H1 (cell line): Measurements from ENCODE around the gene CIRBP. TPM values are rescaled to one million over a fixed set of nuclear protein-coding genes. Genes with fewer than 3 reads are reported as not detected.

Experiments used
- CTCF ChIA-PET: fragments of 300-600 bp; sonication (Branson Sonifier 250); formaldehyde crosslinking; loops from one replicate; lab custom pipeline; 2021; ENCODE audit not compliant: partially characterized antibody; lab: Charles Lee
- POLR2A ChIA-PET: fragments of 300-600 bp; sonication (Branson Sonifier 250); formaldehyde crosslinking; loops from one replicate; lab custom pipeline; 2021; ENCODE audit warnings: inconsistent platforms; ENCODE audit not compliant: partially characterized antibody; lab: Charles Lee
- DNase-seq, 2 experiments: peaks; one replicate each; pipeline versions ENCODE4 v3.0.0 to v3.0.0-alpha.2; 2010 to 2022; ENCODE audit warnings: low spot score in 2 of 2, low read depth in 1 of 2, mixed read lengths in 1 of 2
- FAIRE-seq: peaks from 2 replicates; lab custom pipeline; 2011; peaks lifted over from hg19 to GRCh38; lab: Jason Lieb, UNC
- H2AFZ ChIP-seq: 2 replicates; pipeline ENCODE4 v1.8.1; 2012; ENCODE audit warnings: low read length, inconsistent platforms
- H2AK5ac ChIP-seq: 2 replicates; pipeline ENCODE4 v1.6.1; 2013; ENCODE audit warnings: low read depth, low read length
- H2BK120ac ChIP-seq: replicated peaks from 2 replicates; pipeline ENCODE3; 2013; ENCODE audit warnings: low read depth, low read length, inconsistent platforms
- H2BK12ac ChIP-seq: 2 replicates; pipeline ENCODE4 v1.6.1; 2013; ENCODE audit warnings: low read depth, low read length
- H2BK15ac ChIP-seq: 2 replicates; pipeline ENCODE4 v1.6.1; 2013; ENCODE audit warnings: low read length
- H2BK20ac ChIP-seq: 2 replicates; pipeline ENCODE4 v1.6.1; 2013; ENCODE audit warnings: low read length
- H2BK5ac ChIP-seq: 2 replicates; pipeline ENCODE4 v1.6.1; 2013; ENCODE audit warnings: low read depth, low read length
- H3K14ac ChIP-seq: 2 replicates; pipeline ENCODE4 v1.6.1; 2013; ENCODE audit warnings: inconsistent platforms; ENCODE audit not compliant: insufficient read length
- H3K18ac ChIP-seq: 2 replicates; pipeline ENCODE4 v1.6.1; 2013; ENCODE audit warnings: low read length; ENCODE audit errors: extremely low read depth
- H3K23ac ChIP-seq: 2 replicates; pipeline ENCODE4 v1.6.1; 2013; ENCODE audit warnings: inconsistent platforms; ENCODE audit not compliant: insufficient read length
- H3K23me2 ChIP-seq: 2 replicates; pipeline ENCODE4 v1.6.1; 2013; ENCODE audit warnings: low read depth, low read length
- H3K27ac ChIP-seq: 2 replicates; pipeline ENCODE4 v1.6.1; 2011; ENCODE audit warnings: low read depth, low read length, inconsistent platforms
- H3K27me3 ChIP-seq, 4 experiments: replicated peaks in 1 of 4; 1 replicate in 1 of 4; 2 replicates in 3 of 4; pipeline versions ENCODE4 v1.6.1 to v1.8.1; 2011 to 2013; ENCODE audit warnings: low read length in 3 of 4, mild to moderate bottlenecking in 3 of 4, inconsistent platforms in 2 of 4, mixed read lengths in 2 of 4, moderate library complexity in 1 of 4; ENCODE audit not compliant: control insufficient read depth in 3 of 4, insufficient read depth in 3 of 4; ENCODE audit errors: extremely low read depth in 1 of 4
- H3K36me3 ChIP-seq, 4 experiments: 2 replicates each; pipeline versions ENCODE4 v1.6.1 to v1.8.1; 2011 to 2013; ENCODE audit warnings: mild to moderate bottlenecking in 4 of 4, low read length in 3 of 4, moderate library complexity in 2 of 4, control low read depth in 1 of 4, inconsistent platforms in 1 of 4; ENCODE audit not compliant: insufficient read depth in 4 of 4, control insufficient read depth in 2 of 4
- H3K4ac ChIP-seq: replicated peaks from 2 replicates; pipeline ENCODE3; 2013; ENCODE audit warnings: low read length, low read depth, mixed read lengths, inconsistent platforms; ENCODE audit not compliant: insufficient read length
- H3K4me1 ChIP-seq, 4 experiments: replicated peaks in 1 of 4; 1 replicate in 1 of 4; 2 replicates in 3 of 4; pipeline versions ENCODE4 v1.6.1 to v1.8.1; 2011 to 2013; ENCODE audit warnings: low read length in 3 of 4, inconsistent platforms in 2 of 4, mixed read lengths in 1 of 4; ENCODE audit not compliant: insufficient read depth in 4 of 4, control insufficient read depth in 3 of 4
- H3K4me2 ChIP-seq, 2 experiments: 2 replicates each; pipeline versions ENCODE4 v1.6.1 to v1.8.1; 2011 to 2013; ENCODE audit warnings: low read depth in 2 of 2, low read length in 2 of 2, control low read depth in 1 of 2, inconsistent platforms in 1 of 2, mild to moderate bottlenecking in 1 of 2; ENCODE audit not compliant: insufficient read depth in 1 of 2
- H3K4me3 ChIP-seq, 4 experiments: fragments of 200-600, 300-600 bp in 1 of 4; sonication (generic), shearing (Covaris generic), sonication (Bioruptor Twin) in 1 of 4; 2 replicates each; pipeline versions ENCODE4 v1.5.1 to v1.8.1; 2011 to 2016; ENCODE audit warnings: low read length in 4 of 4, low read depth in 3 of 4, control low read depth in 2 of 4, inconsistent platforms in 2 of 4, mild to moderate bottlenecking in 2 of 4, mixed read lengths in 1 of 4, moderate library complexity in 1 of 4; ENCODE audit not compliant: insufficient read depth in 2 of 4; ENCODE audit errors: extremely low read depth in 1 of 4
- H3K56ac ChIP-seq: replicated peaks from 2 replicates; pipeline ENCODE3; 2013; ENCODE audit warnings: low read depth, mild to moderate bottlenecking, mixed read lengths, low read length, inconsistent platforms; ENCODE audit not compliant: insufficient read length
- H3K79me1 ChIP-seq: 2 replicates; pipeline ENCODE4 v1.6.1; 2013; ENCODE audit warnings: low read depth, low read length, control low read depth
- H3K79me2 ChIP-seq, 2 experiments: 2 replicates each; pipeline versions ENCODE4 v1.6.1 to v1.8.1; 2012 to 2013; ENCODE audit warnings: low read length in 2 of 2, mild to moderate bottlenecking in 2 of 2, inconsistent platforms in 1 of 2; ENCODE audit not compliant: insufficient read depth in 2 of 2, control insufficient read depth in 1 of 2
- H3K9ac ChIP-seq, 4 experiments: replicated peaks in 1 of 4; 1 replicate in 1 of 4; 2 replicates in 3 of 4; pipeline versions ENCODE4 v1.6.1 to v1.8.1; 2011 to 2013; ENCODE audit warnings: low read depth in 3 of 4, low read length in 3 of 4, control low read depth in 2 of 4, mild to moderate bottlenecking in 2 of 4, moderate library complexity in 2 of 4, inconsistent platforms in 1 of 4; ENCODE audit errors: extremely low read depth in 1 of 4
- H3K9me3 ChIP-seq, 2 experiments: 2 replicates each; pipeline versions ENCODE4 v1.6.1 to v1.8.1; 2012 to 2013; ENCODE audit warnings: mild to moderate bottlenecking in 2 of 2, moderate library complexity in 2 of 2, control low read depth in 1 of 2, inconsistent platforms in 1 of 2, low read depth in 1 of 2, low read length in 1 of 2, mixed read lengths in 1 of 2; ENCODE audit not compliant: insufficient read depth in 2 of 2
- H4K20me1 ChIP-seq, 2 experiments: replicated peaks in 1 of 2; 2 replicates each; pipeline versions ENCODE3 to v1.8.1; 2011 to 2013; ENCODE audit warnings: inconsistent platforms in 2 of 2, low read length in 2 of 2, mild to moderate bottlenecking in 1 of 2; ENCODE audit not compliant: insufficient read depth in 2 of 2, control insufficient read depth in 1 of 2
- H4K5ac ChIP-seq: 2 replicates; pipeline ENCODE4 v1.6.1; 2013; ENCODE audit warnings: low read length, low read depth, mixed read lengths, inconsistent platforms; ENCODE audit not compliant: insufficient read length
- H4K8ac ChIP-seq: 2 replicates; pipeline ENCODE4 v1.8.0; 2013; ENCODE audit warnings: mild to moderate bottlenecking, moderate library complexity, low read length, inconsistent platforms; ENCODE audit not compliant: insufficient read depth; ENCODE audit errors: extremely low read depth
- H4K91ac ChIP-seq: replicated peaks from 2 replicates; pipeline ENCODE3; 2013; ENCODE audit warnings: low read length, mixed read lengths, inconsistent platforms; ENCODE audit not compliant: insufficient read length
- ASH2L ChIP-seq: fragments of 200-600, 300-600 bp; sonication (generic); IDR thresholded peaks from one replicate; pipeline ENCODE4 v1.7.1; 2017; ENCODE audit warnings: low read length
- EP300 ChIP-seq, 2 experiments: IDR thresholded peaks; 1 replicate in 1 of 2; 2 replicates in 1 of 2; pipeline ENCODE4 v1.6.1; 2011 to 2012; ENCODE audit warnings: low read depth in 2 of 2, low read length in 2 of 2, mild to moderate bottlenecking in 2 of 2, borderline replicate concordance in 1 of 2, inconsistent platforms in 1 of 2, moderate library complexity in 1 of 2
- POLR2A ChIP-seq, 2 experiments: IDR thresholded peaks; 1 replicate in 1 of 2; 2 replicates in 1 of 2; pipeline ENCODE4 v1.6.1; 2011; ENCODE audit warnings: low read depth in 2 of 2, low read length in 2 of 2, mild to moderate bottlenecking in 2 of 2; ENCODE audit errors: control extremely low read depth in 1 of 2
- WGBS, 2 experiments: shearing (Covaris generic) in 1 of 2; methylation state at CpG; one replicate each; pipeline versions ENCODE4 v1.1.6 to v1.1.7; 2013 to 2015; ENCODE audit warnings: low lambda C conversion rate in 2 of 2, mixed read lengths in 2 of 2, inconsistent platforms in 1 of 2, low coverage in 1 of 2, missing lambda C conversion rate in 1 of 2; ENCODE audit not compliant: insufficient replicate concordance in 2 of 2, insufficient coverage in 1 of 2, insufficient read length in 1 of 2; ENCODE audit errors: extremely low coverage in 1 of 2, missing lambda C conversion rate in 1 of 2; 5-methylcytosine and 5-hydroxymethylcytosine counted together
- polyA plus RNA-seq, 7 experiments: library from polyadenylated mRNA; depleted of rRNA in 3 of 7; stranded (reverse) in 5 of 7; unstranded in 2 of 7; fragments of >200 nt in 5 of 7; fragments of 200-250 nt in 2 of 7; gene quantifications; 1 replicate in 5 of 7; 2 replicates in 1 of 7; 4 replicates in 1 of 7; pipeline versions ENCODE4 v1.2.1 to v1.2.3, GENCODE V29; 2011 to 2013; ENCODE audit warnings: missing spikeins in 2 of 7, mixed read lengths in 2 of 7
- total RNA-seq: library from RNA; stranded (reverse); fragmentation: NEBNext Ultra II Directional; extraction: Animal tissue kit (Norgen Biotek cat#: 25700); gene quantifications from 2 replicates; pipeline ENCODE4 v1.2.1, GENCODE V29; 2021

The CIRBP gene
- total and polyA plus RNA-seq, 2 of the 8 experiments (the other 6 are each of a cell fraction or from before 2014, with no cell fraction given): 175 to 199 TPM

DNA sequence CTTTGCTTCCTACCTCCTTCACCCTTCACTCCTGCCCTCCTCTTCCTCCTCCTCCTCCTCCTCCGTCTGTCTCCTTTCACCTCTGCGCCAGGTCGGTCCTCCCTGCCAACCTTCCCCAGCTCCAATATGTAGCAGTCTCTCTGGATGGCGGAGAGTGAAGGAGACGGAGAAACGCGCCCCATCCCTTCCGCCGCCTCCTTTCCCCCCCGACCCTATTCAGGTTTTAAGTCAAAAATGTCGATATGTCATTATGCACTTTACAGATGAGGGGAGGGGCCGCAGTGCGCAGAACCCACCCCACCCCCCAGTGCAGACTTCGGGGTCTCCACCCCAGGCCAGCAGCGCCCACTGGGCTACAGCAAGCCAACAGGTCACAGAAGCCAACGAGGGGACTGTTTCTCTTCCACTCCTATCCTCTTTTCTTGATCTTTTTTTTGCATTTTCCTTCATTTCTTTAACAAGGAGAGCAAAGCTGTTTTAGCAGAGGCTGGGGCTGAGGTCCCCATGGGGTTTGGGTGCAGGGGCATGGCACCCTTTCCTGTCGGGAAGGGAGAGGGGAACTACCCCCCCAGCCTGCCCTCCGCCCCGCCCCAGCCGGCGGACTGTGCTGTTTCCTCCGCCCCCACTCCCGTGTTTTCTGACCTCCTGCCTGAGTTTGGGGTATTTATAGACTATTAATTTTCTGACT, 11.5 kb upstream of the CIRBP start:
- no peak overlapping the region for H4K5ac ChIP-seq
- H2AK5ac ChIP-seq: no peak overlapping the region
- no peak overlapping the region for H2BK15ac ChIP-seq
- H3K18ac ChIP-seq: no peak overlapping the region
- H3K79me2 ChIP-seq: peaks cover 0 to 24% of the 10 kb centered on the region in 2 experiments; a peak in 2 of 4 replicates
- no peak overlapping the region for H3K23ac ChIP-seq
- H4K91ac ChIP-seq: no peak overlapping the region
- H3K36me3 ChIP-seq: peaks cover 23 to 58% (median 34%) of the 10 kb centered on the region in 4 experiments
- no peaks in the 10 kb centered on the region; a peak in 1 of 7 replicates for H3K27me3 ChIP-seq
- H3K79me1 ChIP-seq: peaks cover 12% of the 10 kb centered on the region; the same call in 1 of the 2 replicates
- no peak overlapping the region for H2AFZ ChIP-seq
- CTCF ChIA-PET: interaction anchor here (6.0 to 15.9 kb wide), 2 partner anchors 9 to 14 kb away, joined by 42 to 212 read pairs; partner anchors contain the start of gene ATP5F1D
- H4K20me1 ChIP-seq: peaks cover 17 to 28% of the 10 kb centered on the region in 2 experiments
- H3K56ac ChIP-seq: no peak overlapping the region
- H3K4me2 ChIP-seq: no peak overlapping the region
- H3K9ac ChIP-seq: no peak overlapping the region
- no peak overlapping the region; the same call in 1 of the 2 replicates for H4K8ac ChIP-seq
- no peak overlapping the region for H3K4me3 ChIP-seq
- POLR2A ChIA-PET: interaction anchor here (1.7 to 19.4 kb wide), 5 partner anchors 7 to 28 kb away, joined by 3 to 456 read pairs (median 331); partner anchors contain the start of genes ATP5F1D, CBARP, CIRBP and FAM174C
- TF ChIP-seq EP300 (IDR thresholded peaks at IDR 0.05; ENCODE audit: borderline replicate concordance in 1 of 2, low read depth in 2 of 2, low read length in 2 of 2): no peak
- no peak for TF ChIP-seq ASH2L
- peak in 1 of 2 experiments; percentile 23; a peak in 1 of 3 replicates for TF ChIP-seq POLR2A (IDR thresholded peaks at IDR 0.05; ENCODE audit: control extremely low read depth in 1 of 2, low read depth in 2 of 2, low read length in 2 of 2)
- H3K14ac ChIP-seq: no peak overlapping the region
- DNase-seq (no peak), FAIRE-seq (no peak)
- no peak overlapping the region for H2BK20ac ChIP-seq
- H3K4me1 ChIP-seq: peaks cover 0 to 37% (median 24%) of the 10 kb centered on the region in 4 experiments; a peak in 6 of 7 replicates
- H2BK12ac ChIP-seq: no peak overlapping the region
- no peak overlapping the region for H2BK120ac ChIP-seq
- WGBS, 2 experiments: 89% methylated on average over 14 of the region's 23 CpGs; no CpG with 5 or more reads in 1 of the 2 experiments
- no peak overlapping the region for H3K27ac ChIP-seq
- no peak overlapping the region for H2BK5ac ChIP-seq
- H3K4ac ChIP-seq: no peak overlapping the region
- no peaks in the 10 kb centered on the region for H3K9me3 ChIP-seq
- peaks cover 18% of the 10 kb centered on the region; the same call in 1 of the 2 replicates for H3K23me2 ChIP-seq
